ENCODE measurements around the gene ABHD15.

The ABHD15 gene

GRCh38 chr17:29595107-29595942 is 28.5 kb upstream of the ABHD15 start:
- no peak for DNase-seq (ENCODE audit: low read depth in 1 of 2, low spot score in 1 of 2)

DNA sequence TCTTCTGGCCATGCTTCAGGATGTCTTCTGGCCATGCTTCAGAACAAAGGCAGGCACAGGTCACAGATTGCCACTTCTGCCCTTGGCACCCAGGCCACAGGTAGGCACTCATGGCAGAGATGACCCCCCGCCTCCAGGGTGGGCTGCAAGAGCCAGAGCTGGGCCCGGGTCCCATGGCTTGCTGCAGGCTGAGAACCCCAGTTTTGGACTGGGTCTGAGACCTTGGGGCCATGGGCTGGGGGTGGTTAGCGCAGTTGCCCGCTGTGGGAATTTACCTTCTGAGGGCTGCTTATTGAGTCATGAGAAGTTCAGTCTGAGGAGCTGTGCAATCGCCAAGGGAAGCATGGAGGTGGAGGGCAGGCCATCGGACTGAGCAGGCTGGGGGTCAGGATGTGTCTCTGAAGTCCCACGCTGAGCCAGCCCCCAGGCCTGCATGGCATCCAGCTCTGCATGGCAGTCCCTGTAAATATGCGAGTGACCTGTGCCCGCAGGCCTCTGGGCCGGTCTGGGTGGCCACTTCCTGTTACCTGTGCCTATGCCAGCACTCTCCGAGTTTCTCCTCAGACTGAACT is 27.8 kb upstream of the ABHD15 start:
- no peak for DNase-seq (ENCODE audit: low read depth in 1 of 2, low spot score in 1 of 2)

DNA sequence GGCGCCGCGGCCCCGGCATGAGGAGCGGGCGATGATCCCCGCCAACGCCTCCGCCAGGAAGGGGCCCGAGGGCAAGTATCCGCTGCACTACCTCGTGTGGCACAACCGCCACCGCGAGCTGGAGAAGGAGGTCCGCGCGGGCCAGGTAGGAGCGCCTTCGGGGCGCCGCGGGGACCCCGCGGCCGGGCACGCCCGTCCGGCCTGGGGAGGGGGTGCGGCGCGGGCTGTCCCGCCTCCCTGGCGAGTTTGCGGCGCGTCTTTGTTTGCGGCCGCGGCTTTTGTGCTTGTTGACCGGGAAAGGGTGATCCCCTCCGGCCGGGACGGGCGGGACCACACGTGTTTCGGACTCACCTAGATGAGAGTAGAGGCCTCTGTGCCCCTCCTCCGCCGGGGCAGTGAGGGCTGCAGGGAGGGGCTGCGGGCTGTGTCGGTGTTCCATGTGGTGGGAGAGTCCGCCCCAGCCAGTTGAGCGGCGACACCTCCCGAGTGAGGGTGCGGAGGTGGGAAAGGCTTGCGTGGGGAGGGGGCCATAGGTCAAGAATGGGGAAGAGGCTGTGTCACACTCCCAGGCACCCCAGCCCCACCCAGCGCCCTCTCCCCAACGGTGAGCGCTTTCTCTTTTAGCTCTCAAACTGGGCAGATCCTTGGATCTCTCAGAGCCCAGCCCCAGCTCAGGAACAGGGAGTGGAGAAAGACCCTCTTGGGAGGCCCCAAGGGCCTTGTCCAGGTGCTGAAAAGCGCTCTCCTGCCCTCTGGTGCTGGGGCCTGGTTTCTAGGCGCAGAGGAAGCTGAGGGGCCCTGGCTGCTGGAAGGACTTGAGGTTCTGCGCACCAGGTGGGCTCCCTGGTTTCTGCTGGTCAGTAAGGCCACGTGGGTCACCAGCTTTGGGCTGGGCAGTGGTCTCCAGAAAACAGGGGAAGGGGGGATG is 27.0 kb upstream of the ABHD15 start:
- no peak for DNase-seq (ENCODE audit: low read depth in 1 of 2, low spot score in 1 of 2)

DNA sequence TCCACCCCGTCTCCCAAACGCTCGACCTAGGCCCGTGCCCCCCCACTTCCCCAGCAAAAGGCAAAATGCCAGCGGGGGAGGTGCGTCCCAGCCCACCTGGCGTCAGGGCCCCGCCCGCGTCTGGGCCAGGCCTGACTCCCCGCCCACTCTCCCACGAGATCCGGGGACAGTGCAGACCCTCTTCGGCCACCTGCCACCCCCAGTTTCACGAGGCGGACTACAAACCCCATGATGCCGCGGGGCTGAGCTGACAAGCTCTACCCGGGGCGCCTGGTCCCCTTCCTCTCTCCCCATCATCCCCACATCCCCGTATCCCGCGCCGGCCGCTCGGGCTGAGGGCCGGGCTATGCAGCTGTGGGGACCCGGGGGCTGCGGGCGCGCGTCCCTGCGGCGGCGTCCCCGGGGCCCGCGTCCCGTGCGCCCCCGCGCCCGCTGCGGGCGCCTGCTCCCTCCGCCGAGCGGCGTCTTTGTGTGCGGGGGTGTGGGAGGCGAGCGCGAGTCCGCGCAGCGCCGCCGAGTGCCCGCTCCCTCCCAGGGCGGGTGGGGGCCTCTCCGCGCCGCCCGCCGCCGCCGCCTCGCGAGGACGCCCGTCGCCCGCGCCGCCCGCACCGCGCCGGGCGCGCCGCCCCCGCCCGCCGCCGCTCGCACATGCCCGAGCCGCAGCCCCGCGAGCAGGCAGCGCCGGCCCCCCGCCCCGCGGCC is 26.2 kb upstream of the ABHD15 start, which contains the start of gene ANKRD13B:
TSS of gene ANKRD13B (plus strand) at position 283 of the 702 bp plus-strand sequence. CDS start 490 bp downstream, outside the sequence.
- DNase-seq (ENCODE audit: low read depth in 1 of 2, low spot score in 1 of 2), result no peak

GRCh38 chr17:29591737-29592608 is 25.1 kb upstream of the ABHD15 start:
- DNase-seq (ENCODE audit: low read depth in 1 of 2, low spot score in 1 of 2), result peak; percentile 63 to 74

- no peak for DNase-seq (ENCODE audit: low read depth in 1 of 2, low spot score in 1 of 2)
These were observed 24.4 kb upstream of the ABHD15 start for GRCh38 chr17:29591146-29591736.

DNA sequence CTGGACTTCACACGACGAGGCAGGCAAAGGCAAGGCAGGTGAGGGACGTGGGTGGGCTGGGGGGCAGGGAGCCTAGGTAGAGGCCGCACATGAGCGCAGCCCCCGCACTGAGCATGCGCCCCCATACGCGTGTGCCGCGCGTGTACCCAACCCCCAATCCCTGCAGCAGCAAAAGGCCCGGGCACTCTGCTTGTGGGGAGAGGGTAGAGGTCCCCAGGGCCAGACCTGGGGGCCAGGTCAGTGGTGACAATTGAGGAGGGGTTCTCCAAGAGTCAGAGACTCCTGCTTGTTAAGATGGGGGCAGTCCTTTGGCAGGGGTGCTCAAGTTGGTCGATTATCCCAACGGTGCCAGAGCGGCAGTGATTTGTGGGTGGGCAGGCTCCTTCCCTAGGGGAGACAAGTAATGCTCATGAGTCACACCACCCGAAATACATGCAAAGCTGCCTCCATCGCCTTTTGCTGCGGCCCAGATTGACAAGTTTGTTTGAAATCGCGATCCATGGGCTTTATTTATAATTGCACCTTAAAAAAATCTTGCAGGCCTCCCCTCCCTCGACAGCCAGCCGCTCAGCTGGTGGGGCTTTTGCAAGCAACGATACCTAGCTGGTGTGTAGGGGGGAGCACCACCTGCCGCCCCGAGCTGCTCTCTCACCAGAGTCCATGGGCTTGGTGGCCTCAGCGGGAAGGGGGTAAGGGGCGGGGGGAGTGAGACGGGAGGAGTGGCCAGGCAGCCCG is 23.7 kb upstream of the ABHD15 start:
- no peak for DNase-seq (ENCODE audit: low read depth in 1 of 2, low spot score in 1 of 2)

- DNase-seq (ENCODE audit: low read depth in 1 of 2, low spot score in 1 of 2), result peak; percentile 58 to 67
These were observed 22.9 kb upstream of the ABHD15 start, which contains the start of gene GIT1 for GRCh38 chr17:29589524-29590410. GIT1 (minus strand) TSS chr17:29589648; CDS start chr17:29589378, 270 bp downstream.

GRCh38 chr17:29588562-29589411 is 21.9 kb upstream of the ABHD15 start:
- DNase-seq (ENCODE audit: low read depth in 1 of 2, low spot score in 1 of 2), result peak in 1 of 2 donors; percentile 37

DNA sequence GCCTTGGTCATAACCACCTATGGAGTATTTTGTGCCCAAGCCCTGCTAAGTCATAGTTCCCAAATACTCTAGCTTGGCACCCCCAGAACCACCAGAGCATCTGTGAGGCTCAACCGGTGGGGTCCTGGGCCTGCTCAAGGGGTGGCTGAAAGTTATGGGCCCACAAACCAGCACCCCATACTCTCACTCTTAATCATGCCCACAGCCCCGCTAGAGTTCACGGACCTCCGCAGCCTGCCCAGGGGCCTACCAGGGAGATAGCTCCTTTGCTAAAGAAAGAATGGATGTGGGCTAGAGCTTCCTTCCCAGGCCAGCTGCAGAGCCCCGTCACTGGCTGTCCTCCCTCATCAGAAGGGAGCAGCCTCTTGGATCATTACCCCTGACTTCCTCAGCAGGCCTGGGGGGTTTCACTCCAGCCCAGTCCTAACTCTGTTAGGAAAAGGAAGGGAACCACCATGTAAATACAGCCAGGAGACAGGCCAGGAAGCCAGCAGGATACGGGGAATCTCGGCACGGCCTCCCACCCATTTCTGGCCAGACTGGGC is 21.3 kb upstream of the ABHD15 start:
- no peak for DNase-seq (ENCODE audit: low read depth in 1 of 2, low spot score in 1 of 2)

- no peak for DNase-seq (ENCODE audit: low read depth in 1 of 2, low spot score in 1 of 2)
These were observed 20.8 kb upstream of the ABHD15 start for GRCh38 chr17:29587591-29587990.

DNA sequence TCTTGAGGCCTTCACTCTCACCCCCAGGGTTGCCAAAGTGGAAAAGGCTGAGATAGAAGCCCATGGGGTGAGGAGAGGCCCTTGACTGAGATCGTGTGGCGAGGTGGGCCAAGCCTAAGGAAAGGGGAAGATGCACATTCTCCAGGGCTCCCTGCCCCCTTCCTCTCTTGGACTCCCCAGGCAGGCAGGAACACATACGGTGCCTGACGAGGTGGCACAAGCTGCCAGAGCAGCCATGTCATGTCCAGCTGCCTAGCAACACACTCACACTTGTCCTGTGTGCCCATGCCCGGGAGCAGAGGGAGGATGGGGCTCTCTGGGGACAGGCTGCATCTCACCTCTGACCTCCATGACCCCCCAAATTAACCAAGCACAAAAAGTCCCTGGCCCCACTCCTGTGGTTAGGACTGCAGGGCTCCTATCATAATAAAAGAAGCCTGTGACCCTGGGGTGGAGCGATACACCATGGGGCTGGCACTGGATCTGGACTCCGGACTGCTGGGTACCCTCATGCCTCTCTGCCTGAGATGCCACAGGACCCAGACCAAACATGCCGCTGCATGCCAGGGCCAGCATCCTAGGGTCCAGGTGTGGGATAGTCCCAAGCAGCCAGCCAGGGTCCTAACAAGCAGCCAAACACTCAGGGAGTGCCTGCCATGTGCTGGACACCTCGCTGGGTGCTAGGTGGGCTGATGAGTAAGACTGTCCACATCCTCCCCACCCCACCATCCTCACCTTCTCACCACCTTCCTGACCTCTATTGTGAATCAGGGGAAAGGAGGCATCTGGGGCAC is 20.0 kb upstream of the ABHD15 start:
- no peak for DNase-seq (ENCODE audit: low read depth in 1 of 2, low spot score in 1 of 2)

- no peak for DNase-seq (ENCODE audit: low read depth in 1 of 2, low spot score in 1 of 2)
These were observed 18.4 kb upstream of the ABHD15 start for GRCh38 chr17:29585080-29585751.

DNA sequence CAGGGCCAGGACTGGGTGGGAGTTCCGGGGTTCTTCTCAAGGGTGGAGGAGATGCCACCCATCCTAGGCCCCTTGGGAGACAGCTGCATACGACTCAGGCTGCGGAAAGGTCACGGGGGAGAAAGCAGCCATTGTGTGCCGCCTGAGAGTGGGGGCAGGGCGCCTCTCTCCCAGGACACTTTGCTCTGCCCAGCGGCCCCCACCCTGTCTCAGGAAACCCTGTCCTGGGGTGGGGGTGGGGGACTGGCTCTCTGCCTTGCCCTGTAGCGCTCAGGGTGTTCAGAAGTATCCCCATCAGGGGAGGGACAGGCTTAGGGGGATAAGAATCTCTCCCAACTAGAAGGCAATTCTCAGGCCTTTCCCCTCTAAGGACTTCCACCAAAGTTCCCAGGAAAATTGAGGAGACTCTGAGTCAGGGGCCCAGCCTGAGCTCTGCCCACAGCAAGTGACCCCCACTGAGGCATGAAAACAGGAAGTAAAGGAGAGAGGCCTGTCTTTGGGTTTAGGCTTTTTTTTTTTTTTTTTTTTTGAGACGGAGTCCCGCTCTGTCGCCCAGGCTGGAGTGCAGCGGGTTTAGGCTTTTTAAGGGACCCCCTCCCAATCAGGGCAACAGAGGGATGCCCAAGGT is 17.7 kb upstream of the ABHD15 start:
- no peak for DNase-seq (ENCODE audit: low read depth in 1 of 2, low spot score in 1 of 2)
